Thyroid gland (tissue), 4 donors: ENCODE data around the gene HIP1. TPM values are rescaled to one million over a fixed set of nuclear protein-coding genes. Genes with fewer than 3 reads are reported as not detected.
"Not testable (repeated sequence)": the region's sequence is repeated elsewhere in the genome, so short reads cannot be mapped to it uniquely, and the experiment has no call there.

ENCODE experiments used
- DNase-seq, 2 donors: peaks; one replicate each; pipeline ENCODE4 v3.0.0-alpha.2; 2019
- H3K27ac ChIP-seq, 3 donors: fragments of 200-600 bp; sonication (generic); 1 replicate in 2 of 3; 2 replicates in 1 of 3; pipeline ENCODE4 v1.5.1; 2016 to 2019; ENCODE audit warnings: mild to moderate bottlenecking in 1 of 3, moderate library complexity in 1 of 3
- H3K27me3 ChIP-seq: fragments of 200-600 bp; sonication (generic); one replicate; pipeline ENCODE4 v1.5.1; 2019
- H3K36me3 ChIP-seq, 2 donors: fragments of 200-600 bp; sonication (generic); one replicate each; pipeline ENCODE4 v1.5.1; 2016 to 2019
- H3K4me1 ChIP-seq, 2 donors: fragments of 200-600 bp; sonication (generic); one replicate each; pipeline ENCODE4 v1.5.1; 2017 to 2019
- H3K4me3 ChIP-seq, 3 donors: fragments of 200-600 bp; sonication (generic); replicated peaks in 1 of 3; 1 replicate in 2 of 3; 2 replicates in 1 of 3; pipeline ENCODE4 v1.5.1; 2016; ENCODE audit warnings: mild to moderate bottlenecking in 1 of 3
- H3K9me3 ChIP-seq: fragments of 200-600 bp; sonication (generic); one replicate; pipeline ENCODE4 v1.5.1; 2017
- CTCF ChIP-seq, 6 experiments: fragments of 200-600 bp in 3 of 6; fragments of 450-650 bp in 3 of 6; sonication (generic) in 3 of 6; IDR thresholded peaks; one replicate each; pipeline ENCODE4 v1.5.1; 2016 to 2019; ENCODE audit warnings: antibody characterized with exemption in 6 of 6, mild to moderate bottlenecking in 2 of 6, inconsistent platforms in 1 of 6, moderate library complexity in 1 of 6
- POLR2A ChIP-seq, 2 donors: fragments of 450-650 bp; IDR thresholded peaks; one replicate each; pipeline ENCODE4 v1.6.1; 2017; ENCODE audit warnings: antibody characterized with exemption in 2 of 2, mild to moderate bottlenecking in 2 of 2, moderate library complexity in 1 of 2
- WGBS, 2 donors: methylation state at CpG; one replicate each; pipeline ENCODE4 v1.1.5; 2017; 5-methylcytosine and 5-hydroxymethylcytosine counted together
- intact Hi-C: fragments of 100-400 bp; cut with DNase I; formaldehyde crosslinking; loops from one replicate; pipeline ENCODE4 v1.15.1; 2023
- total RNA-seq, 4 donors: library from RNA; depleted of rRNA; stranded (reverse); fragments of >200 nt; gene quantifications; one replicate each; pipeline ENCODE4 v1.2.3, GENCODE V29; 2016

HIP1 gene
- 10 to 100 TPM; 25.4 to 39.6 (median 28.1) TPM for total RNA-seq

GRCh38 chr7:75738604-75738974 is at the start of gene HIP1:
Gene HIP1, minus strand, starts transcription at chr7:75738941. Its CDS starts 21 bp downstream, at chr7:75738920.
- no peak for DNase-seq
- H3K4me3 ChIP-seq = peak within 1 kb of the TSS; percentile 88 to 100 (median 98)
- H3K27me3 ChIP-seq = no peaks in the 10 kb centered on the region
- WGBS, 2 donors = 0 to 2% methylated on average over 11 to 27 of the region's 30 CpGs
- TF ChIP-seq CTCF (IDR thresholded peaks at IDR 0.05) (no peak), POLR2A (IDR thresholded peaks at IDR 0.05) (peak in 1 of 2 donors; percentile 42)
- no peaks in the 10 kb centered on the region for H3K9me3 ChIP-seq
- H3K4me1 ChIP-seq = peaks cover 0 to 12% of the 10 kb centered on the region in 2 donors
- intact Hi-C loops = no loop called here
- H3K36me3 ChIP-seq = no peaks in the 10 kb centered on the region
- H3K27ac ChIP-seq = peak within 1 kb of the TSS; percentile 81 to 89 (median 87)

- H3K9me3 ChIP-seq, H3K36me3 ChIP-seq, DNase-seq, H3K27me3 ChIP-seq, intact Hi-C loops, H3K4me1 ChIP-seq, H3K27ac ChIP-seq, H3K4me3 ChIP-seq: not testable (repeated sequence)
- 63 to 68% methylated on average over 14 of the region's 14 CpGs for WGBS, 2 donors
These were observed 49.6 kb upstream of the HIP1 start for GRCh38 chr7:75788154-75788847.

- H3K4me1 ChIP-seq, H3K27me3 ChIP-seq, H3K27ac ChIP-seq, H3K36me3 ChIP-seq, intact Hi-C loops, H3K9me3 ChIP-seq, DNase-seq, H3K4me3 ChIP-seq: not testable (repeated sequence)
- 89 to 90% methylated on average over 5 of the region's 5 CpGs for WGBS, 2 donors
These were observed 44.3 kb upstream of the HIP1 start for GRCh38 chr7:75783058-75783457.

GRCh38 chr7:75780647-75781273 is 42.0 kb upstream of the HIP1 start:
- 78 to 80% methylated on average over 14 of the region's 14 CpGs for WGBS, 2 donors
- H3K4me1 ChIP-seq, H3K4me3 ChIP-seq, H3K27ac ChIP-seq, DNase-seq, H3K9me3 ChIP-seq, intact Hi-C loops, H3K27me3 ChIP-seq, H3K36me3 ChIP-seq: not testable (repeated sequence)

- intact Hi-C loops, H3K36me3 ChIP-seq, H3K4me1 ChIP-seq, H3K27me3 ChIP-seq, H3K4me3 ChIP-seq, H3K27ac ChIP-seq, DNase-seq, H3K9me3 ChIP-seq: not testable (repeated sequence)
- WGBS, 2 donors = 84 to 87% methylated on average over 11 of the region's 11 CpGs
These were observed 40.8 kb upstream of the HIP1 start for GRCh38 chr7:75779516-75779915.

- H3K4me1 ChIP-seq, H3K4me3 ChIP-seq, H3K36me3 ChIP-seq, H3K9me3 ChIP-seq, DNase-seq, H3K27ac ChIP-seq, H3K27me3 ChIP-seq, intact Hi-C loops: not testable (repeated sequence)
- 66 to 69% methylated on average over 11 of the region's 11 CpGs for WGBS, 2 donors
These were observed 40.3 kb upstream of the HIP1 start for GRCh38 chr7:75779035-75779434.

- 72 to 78% methylated on average over 12 of the region's 12 CpGs for WGBS, 2 donors
- no peak for DNase-seq
- intact Hi-C loops = no loop called here
- H3K4me1 ChIP-seq = no peaks in the 10 kb centered on the region
- no peak overlapping the region for H3K4me3 ChIP-seq
- no peak overlapping the region for H3K27ac ChIP-seq
- no peaks in the 10 kb centered on the region for H3K36me3 ChIP-seq
- TF ChIP-seq POLR2A (IDR thresholded peaks at IDR 0.05) = no peak
- no peak for TF ChIP-seq CTCF (IDR thresholded peaks at IDR 0.05)
- no peaks in the 10 kb centered on the region for H3K9me3 ChIP-seq
- no peaks in the 10 kb centered on the region for H3K27me3 ChIP-seq
These were observed 37.7 kb upstream of the HIP1 start for GRCh38 chr7:75776295-75776971.

- H3K36me3 ChIP-seq, H3K4me1 ChIP-seq, intact Hi-C loops, H3K27ac ChIP-seq, H3K4me3 ChIP-seq, DNase-seq, H3K9me3 ChIP-seq, H3K27me3 ChIP-seq: not testable (repeated sequence)
- 89 to 98% methylated on average over 6 of the region's 6 CpGs for WGBS, 2 donors
These were observed 35.2 kb upstream of the HIP1 start for GRCh38 chr7:75773958-75774357.
